NCI-H748 (cell line): ENCODE measurements around the gene PCBD1.

ENCODE experiments used
- DNase-seq: peaks from one replicate; lab custom pipeline; 2025; ENCODE audit not compliant: unreplicated experiment; lab: John Stamatoyannopoulos, UW

The PCBD1 gene

DNA sequence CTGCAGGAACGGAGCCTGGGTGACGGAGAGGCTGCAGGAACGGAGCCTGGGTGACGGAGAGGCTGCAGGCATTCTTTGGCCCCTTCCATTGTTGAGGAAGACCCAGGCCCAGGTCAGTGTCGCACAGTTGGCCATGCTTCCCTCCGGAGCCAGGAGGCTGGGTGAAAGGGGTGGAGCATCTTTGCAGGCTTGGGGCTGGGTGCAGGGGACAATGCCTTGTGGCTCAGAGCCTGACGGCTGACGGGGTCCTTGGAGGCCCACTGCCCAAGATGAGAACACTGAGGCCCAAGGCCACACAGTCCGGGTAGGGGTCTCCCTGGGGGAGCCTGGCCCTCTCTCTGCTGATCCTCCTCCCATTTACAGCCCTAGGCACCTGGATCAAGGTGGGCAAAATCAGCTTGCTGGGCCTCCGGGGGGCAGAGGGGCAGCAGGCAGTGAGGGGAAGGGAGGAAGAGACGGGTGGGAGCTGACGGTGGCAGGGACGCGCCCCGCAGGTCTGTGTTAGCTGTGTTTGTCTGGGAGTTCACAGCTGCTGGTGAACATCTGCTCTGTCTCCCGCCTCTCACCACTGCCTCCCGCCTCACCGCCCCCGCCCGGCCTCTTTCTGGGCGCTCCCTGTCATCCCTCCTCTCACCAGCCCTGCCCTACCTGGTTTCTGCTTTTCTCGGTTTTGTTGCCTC is 30.6 kb upstream of the PCBD1 start:
- peak; percentile 37 for DNase-seq

DNA sequence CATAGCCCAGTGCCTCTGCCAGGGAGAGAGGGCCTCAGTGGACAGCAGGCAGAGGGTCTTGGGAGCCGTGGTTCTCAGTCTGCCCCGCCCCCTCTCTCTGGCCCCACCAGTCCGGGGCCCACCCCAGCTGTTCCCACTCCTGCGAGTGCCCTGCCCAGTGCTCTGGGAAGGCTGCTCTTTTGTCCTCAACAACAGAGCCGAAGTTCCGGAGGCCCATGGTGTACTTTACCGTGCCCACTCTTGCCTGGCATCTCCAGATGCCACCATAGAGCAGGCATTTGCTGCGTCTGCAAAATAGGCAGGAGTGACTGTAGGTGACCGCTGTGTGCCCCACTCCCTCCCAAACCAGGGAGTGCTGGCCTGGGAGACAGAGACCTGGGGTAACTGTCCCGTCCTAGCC is 29.3 kb upstream of the PCBD1 start:
- DNase-seq, result no peak

DNA sequence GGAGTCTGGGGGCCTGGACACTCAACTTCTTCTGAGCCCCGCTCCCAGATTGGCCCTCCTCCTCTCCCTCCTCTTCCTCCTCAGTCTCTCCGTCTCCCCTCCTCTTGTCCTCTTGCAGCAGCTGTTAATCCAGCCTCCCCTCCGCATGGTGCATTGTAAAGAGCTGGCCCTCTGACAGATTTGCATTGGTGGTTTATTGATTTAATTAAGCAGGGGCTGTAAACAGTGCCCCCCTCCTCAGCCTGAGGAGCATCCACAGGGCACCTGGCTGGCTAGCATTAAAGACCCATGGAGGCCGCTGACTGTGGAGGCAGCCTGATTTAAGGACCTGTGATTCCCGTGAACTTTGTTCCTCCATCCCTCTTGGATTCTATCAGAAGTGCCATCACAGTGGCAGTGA is 28.9 kb upstream of the PCBD1 start:
- peak; percentile 12 for DNase-seq

DNA sequence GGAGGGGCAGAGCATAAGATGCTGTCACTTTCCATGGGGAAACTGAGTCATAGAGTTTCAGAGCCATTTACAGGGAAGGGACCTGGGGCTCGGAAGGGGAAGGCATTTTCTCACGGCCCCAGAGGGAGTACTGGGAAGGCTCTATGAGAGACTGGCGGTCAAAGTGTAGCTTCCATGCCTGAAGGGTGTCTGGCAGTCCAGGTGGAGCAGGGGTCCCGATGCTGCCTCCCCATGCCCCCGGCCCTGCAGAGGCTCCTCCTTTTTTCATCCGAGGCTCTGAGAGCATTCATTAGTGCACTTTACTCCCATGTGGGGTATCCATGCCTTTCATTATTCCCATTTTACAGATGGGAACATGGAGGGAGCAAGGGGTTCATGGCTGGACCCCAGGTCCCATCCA is 27.9 kb upstream of the PCBD1 start:
- no peak for DNase-seq

DNA sequence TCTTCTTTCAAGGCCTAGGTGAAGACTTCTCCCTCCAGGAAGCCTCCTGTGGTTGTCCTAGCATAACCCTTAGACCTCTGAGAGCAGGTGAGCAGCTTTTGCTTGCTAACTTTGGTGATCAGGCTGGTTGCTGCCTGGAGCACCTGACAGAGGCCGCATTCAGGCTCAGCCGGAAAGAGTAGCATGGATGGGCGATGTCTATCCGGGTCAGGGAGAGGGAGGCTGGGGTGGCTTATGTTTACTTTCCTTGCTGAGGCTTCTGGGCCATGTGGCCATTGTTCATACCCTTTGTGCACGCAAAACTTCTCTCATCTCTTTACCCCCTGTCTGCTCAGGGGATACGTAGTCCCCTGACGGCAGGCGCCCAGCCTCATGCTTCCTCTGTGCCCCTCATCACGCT is 27.4 kb upstream of the PCBD1 start:
- DNase-seq, result no peak

DNA sequence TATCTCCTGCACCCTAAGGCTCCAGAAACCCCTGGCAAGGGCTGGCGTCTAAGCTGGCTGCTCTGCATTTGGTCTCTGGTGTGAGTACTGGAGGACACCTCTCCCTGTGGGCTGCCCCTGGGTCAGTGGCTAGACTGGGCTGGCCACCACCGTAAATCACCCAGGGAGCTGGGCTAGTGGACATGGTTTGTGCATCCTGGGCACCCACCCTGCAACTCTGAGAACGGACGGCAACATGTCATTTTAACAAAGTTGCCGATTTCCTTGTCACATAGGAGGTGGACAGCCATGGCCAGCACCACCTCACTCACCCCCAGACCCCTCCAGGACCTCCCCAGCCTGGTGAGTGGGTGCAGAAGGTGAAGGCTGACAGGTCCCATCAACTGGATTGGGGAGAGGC is 26.8 kb upstream of the PCBD1 start:
- no peak for DNase-seq

DNA sequence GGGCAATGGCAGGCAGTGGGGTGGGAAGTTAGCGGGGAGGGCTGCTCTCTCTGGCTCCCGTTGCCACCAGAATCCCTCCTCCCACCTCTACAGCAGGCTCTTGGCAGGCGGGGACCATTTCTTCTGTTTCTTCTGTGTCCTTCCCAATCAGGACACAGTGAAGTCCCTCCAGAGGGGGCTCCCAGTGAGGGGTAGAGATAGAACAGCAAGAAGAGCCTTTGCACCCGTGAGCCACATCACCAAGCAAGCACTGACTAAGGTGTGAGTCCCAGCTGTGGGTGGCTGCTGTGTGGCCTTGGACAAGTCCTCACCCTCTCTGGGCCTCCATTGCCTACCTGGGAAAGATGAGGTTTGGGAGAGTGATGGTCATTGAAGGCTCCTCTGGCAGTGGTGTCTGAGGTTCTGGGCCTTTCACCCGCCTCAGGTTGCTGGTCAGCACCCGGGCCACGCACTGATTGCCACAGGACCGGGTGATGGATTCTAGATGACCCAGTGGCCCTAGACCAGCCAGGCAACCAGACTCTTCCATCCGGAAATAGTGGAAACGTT is 26.0 kb upstream of the PCBD1 start:
- no peak for DNase-seq

DNA sequence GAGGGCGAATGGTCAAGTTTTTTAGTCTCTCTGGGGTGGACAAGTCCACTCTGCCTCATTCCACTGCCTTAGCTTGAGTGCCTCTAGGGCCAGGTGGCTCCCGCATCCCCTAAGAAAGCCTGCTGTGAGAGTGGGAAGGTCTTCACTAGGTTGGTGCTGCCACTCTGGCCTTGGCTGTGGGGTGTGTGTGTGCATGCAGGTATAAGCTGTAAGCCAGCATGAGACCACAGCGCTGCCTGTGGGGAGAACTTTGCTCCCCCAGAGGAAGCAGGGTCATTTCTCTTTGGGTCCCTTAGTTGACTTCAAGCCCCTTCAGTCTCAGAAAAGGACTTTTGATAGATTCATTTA is 25.5 kb upstream of the PCBD1 start:
- no peak for DNase-seq

DNA sequence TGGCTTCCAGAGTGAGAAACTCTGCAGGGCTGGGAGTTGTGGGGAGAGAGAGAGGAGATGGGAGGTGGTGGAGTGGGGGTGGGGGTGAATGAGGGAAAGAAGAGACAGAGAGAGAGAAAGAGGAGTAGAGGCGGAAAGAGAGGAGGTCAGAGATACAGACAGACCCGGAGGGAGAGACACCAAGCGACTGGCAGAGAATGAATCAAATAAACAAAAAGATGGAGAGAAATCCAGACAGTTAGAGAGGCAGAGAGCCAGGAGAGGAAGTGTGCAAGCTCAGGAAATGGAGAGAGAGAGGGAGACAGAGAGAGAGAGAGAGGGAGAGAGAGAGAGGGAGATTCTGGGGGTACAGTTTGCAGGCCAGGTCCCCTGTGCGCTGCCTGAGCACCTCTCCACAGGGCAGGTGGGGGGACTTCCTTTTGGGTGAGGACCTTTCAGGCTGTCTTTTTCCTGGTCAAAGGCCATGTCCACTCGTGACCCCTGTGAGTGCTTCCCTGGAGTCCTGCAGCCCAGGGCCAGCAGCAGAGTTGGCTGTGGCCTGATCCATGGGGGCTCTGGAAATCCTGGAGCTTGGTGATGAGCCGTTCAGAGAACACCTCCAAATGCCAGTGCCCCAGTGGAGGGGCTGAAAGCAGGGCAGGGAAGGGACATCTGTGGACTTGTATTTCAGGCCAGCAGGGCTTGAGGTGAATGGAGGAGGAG is 25.0 kb upstream of the PCBD1 start:
- DNase-seq, result no peak

DNA sequence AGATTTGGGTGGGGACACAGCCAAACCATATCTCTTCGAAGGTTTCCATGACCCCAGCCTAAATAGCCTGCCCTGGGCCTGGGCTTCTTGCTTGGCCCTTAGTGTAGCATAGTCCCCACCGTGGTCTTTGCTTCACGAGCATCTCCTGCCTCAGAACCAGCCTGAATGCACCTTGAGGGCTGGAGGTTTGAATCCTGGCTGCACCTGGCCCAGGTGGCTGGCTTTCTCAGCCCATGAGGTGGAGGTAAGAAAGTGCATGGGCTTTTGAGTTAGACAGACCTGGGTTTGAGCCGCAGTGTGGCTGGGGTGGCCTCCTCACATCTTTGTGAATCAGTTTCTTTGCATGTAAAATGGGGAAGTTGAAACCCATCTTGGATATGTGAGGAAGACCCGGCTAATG is 24.2 kb upstream of the PCBD1 start:
- no peak for DNase-seq

DNA sequence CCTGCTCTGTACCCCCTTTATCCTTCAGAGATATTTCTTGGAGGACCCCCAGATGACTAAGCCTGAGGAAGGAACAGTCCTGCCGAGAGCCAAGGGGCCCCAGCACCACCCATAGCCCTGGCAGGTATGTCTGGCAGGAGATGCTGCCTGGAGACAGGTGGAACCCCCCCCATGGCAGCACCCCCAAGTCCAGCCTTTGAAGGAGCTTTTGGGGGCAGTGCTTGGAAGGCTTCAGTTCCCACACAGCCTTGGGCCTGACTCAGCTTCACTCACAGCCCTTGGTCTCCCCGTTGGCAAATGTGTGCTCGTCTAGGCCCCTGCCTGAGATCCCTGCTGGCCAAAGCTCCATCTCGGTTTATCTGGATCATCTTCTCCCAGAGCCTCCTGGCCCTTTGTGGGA is 23.0 kb upstream of the PCBD1 start:
- no peak for DNase-seq

DNA sequence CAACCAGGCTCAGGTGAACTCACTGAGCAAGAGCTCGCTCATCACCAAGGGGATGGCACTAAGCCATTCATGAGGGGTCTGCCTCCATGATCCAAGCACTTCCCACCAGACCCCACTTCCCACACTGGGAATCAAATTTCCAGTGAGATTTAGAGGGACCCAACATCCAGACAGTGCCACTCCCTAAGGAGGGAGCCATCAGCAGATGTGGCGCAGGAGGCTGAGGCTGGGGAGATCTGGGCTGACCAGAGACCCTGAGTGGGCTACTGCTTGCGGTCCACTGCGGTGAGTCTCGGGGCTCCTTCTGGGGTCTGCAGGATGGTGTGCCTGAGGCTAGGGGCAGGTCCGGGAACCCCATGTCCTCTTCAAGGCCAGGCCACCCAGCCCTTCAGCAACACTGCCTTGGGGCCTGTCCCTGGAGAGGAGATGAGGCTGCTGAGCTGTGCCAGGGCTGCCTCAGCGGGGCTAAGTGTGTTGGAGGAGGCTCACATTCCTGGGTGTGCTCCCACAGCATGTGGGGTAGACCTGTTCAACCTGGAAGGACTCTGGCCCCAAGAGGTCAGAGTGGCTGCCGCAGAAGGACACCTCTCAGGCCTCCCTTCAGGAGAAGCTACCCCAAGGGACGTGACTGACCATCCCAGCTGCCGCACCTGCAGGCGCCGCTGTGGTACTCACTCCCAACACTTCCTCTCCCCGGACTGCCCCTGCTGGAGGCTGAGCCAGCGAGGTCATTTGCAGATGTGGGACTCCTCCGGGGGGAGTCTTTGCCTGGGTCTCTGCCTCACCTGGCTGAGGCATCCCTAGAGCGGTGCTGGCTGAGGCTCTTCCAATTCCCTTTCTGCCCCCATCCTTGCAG is 22.3 kb upstream of the PCBD1 start:
- DNase-seq, result no peak

DNA sequence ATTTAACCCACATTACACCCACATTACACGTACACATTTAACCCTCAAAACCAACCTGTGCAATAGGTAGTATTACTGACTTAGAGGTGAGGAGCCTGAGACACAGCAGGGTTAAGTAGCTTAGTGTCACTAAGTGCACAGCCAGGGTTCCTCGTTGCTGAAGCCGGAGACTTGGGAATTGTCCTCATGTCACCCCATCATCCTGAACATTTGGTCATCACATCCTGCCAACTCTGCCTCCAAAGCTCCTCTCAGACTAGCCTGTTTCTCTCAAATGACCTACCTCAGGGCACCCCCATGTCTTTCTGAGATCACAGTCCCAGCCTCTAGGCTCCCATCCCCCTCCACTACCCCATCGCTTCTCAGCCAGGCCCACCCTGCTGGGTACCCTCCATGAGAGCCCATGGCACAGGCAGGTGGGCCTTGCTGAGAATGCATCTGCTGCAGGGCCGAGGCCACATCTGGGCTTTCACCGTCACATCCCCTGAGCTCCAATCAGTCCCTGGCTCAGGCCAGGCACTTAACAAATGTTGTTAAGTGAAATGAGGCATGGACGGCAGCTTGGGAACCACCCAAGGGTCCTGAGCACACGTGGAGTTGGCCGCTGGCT is 21.1 kb upstream of the PCBD1 start:
- DNase-seq, result no peak

DNA sequence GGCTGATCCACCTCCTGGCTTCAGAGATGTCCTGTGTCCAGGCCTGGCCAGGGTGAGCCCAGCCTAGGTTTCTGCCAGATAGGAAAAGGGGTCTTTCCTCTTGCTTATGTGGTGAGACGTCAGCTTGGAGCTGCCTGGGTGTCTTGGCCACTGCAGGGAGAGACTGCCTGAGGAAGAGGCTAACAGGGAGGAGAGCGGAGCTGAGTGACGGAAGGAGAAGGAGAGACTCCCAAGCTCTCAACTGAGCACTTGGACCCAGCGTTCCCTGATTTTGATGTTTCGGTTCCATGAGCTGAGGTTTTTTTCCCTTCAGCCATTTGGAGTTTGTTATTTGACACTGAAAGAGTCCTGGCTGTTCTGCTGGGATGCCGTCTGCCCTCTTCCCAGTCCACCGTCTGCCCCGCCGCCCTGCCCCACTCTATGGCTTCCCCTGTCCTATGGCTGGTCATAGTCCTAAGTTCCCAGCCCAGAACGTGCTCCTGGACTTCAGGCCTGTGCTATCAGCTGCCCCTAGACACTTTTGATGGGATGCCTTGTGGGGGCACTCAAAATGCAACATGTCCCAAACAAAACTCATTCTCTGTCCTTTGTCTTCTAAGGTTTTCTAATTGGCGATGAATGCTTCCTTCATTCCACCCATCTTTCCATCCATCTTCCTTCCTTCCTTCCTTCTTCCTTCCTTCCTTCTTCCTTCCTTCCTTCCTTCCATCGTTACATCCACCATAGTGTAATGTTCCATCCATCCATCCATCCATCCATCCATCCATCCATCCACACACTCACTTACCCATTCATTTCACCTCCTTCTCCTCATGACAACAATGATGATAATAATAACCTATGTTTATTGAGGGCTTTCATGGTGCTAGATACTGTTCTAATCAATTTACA is 20.3 kb upstream of the PCBD1 start:
- no peak for DNase-seq

DNA sequence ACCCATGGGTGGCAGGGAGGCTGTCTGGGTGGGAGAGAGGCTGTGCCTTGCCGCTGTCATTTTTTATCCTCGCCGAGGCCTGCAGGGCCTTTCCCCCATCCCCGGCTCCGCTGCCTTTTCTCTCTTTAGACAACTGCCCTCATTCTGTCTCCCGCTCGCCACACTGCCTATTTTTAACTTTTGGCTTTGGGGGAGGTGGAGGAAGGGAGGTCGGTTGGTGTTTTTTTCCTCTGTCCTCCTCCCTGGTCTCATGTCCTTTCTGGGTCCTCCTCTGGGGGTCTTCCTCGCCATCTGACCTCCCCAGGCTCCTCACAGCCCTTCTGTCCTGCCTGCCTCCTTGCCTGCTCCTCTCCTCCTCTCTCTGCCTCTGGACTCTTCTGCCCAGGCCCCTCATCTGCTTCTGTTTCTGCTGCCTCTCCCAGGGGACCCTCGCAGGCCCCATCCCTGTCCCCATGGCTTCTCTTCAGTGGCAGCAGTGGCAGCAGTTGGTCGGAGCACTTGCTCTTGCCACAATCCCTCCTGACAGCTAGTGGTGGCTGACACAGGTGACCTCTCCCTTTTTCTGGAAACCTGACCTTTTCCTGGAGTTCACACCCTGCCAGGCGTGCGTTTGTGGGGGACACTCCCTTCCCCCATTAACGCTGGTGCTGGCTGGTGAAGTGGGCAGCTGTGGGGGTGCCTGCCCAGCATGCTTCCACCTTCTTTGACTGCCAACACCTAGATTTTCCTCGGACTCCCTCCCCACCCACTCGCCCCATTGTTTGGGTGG is 19.5 kb upstream of the PCBD1 start:
- DNase-seq, result no peak

DNA sequence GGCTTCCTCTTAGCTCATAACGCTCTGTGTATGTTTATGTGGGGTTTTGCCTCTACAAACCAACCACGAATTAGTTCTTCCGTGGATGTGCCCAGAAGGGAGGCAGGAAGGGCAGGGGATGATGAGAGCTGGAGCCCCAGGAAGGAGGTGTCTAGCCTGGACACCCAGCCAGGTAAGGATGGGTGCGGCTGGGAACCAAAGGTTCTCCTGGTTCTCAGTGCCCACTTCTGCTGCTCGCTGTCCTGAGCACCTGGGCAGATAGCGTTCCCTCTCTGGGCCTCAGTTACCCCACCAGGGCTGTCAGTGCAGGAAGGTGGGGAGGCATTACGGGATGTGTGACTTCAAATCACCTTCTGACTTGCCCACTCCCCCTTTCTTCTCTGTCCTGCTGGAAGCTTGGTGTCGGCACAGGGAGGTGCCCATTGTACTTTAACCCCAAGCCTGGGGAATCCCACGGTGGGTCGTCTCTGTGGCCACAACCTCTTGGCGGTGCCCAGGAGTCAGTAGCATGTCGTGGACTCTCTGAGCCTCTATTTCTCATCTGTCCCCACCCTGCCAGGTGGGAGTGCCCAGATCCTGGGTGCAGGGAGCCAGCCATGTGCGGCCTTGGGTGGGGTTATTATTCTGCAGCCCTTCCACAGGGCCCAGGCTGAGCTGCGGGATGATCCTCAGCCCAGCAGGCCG is 18.7 kb upstream of the PCBD1 start:
- no peak for DNase-seq

DNA sequence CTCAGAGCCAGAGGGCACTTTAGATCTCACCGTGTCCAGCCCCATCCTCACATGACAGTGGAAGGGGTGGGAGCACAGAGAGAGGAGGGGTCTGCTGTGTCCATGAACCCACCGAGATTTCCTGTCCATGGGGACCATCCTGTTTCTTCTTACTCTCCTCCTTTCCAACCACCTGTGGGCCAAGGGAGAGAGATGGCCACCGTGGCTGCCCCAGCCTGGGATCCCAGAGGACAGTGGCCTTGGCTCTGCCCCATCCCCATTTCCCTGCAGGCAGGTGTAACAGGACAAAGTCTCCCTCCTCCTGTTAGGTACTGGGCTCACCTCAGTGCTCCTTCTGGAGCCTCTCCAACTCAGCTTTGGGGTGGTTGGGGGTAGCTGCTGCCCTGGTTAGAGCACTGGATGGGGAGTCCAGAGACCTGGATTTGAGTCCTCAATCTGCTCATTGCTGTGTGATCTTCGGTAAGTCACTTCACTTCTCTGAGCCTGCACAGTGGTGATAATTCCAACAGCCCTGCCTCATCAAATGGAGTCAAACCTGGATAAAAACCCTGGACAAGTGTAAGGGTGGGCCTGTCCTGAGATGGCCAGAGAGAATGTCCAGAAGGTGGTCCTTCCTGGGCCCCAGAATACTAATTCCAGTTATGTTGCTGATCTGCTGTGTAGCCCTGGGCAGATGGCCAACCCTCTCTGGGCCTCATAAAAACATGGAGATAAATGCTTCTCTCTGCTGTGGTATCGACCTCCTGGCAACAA is 17.8 kb upstream of the PCBD1 start:
- no peak for DNase-seq
